GM12801 (cell line): ENCODE measurements around the gene AHNAK2.

Experiments
- CTCF ChIP-seq: IDR thresholded peaks from one replicate; pipeline ENCODE4 v1.5.1; 2011; ENCODE audit warnings: control low read depth; ENCODE audit not compliant: insufficient read length; ENCODE audit errors: extremely low read depth

The AHNAK2 gene

GRCh38 chr14:104931771-104932675, 46.2 kb downstream of the AHNAK2 start:
- TF ChIP-seq CTCF, result no peak

- no peak for TF ChIP-seq CTCF
Observed at GRCh38 chr14:104931304-104931770, 46.8 kb downstream of the AHNAK2 start.

- no peak for TF ChIP-seq CTCF
Observed at GRCh38 chr14:104930526-104931303, 47.5 kb downstream of the AHNAK2 start.

- TF ChIP-seq CTCF, result no peak
Observed at GRCh38 chr14:104929268-104930230, 48.6 kb downstream of the AHNAK2 start.

- TF ChIP-seq CTCF, result no peak
Observed at GRCh38 chr14:104928391-104929133, 49.6 kb downstream of the AHNAK2 start.

GRCh38 chr14:104927901-104928300, 50.3 kb downstream of the AHNAK2 start:
- TF ChIP-seq CTCF, result no peak
